Astrocyte (in vitro differentiated cells and primary cell): ENCODE results near the gene XCL1. TPM values are rescaled to one million over a fixed set of nuclear protein-coding genes. Genes with fewer than 3 reads are reported as not detected.
A peak's percentile ranks its signal among the peaks of the same experiment; 100 is the strongest.

Experiments
- DNase-seq: peaks from one replicate; pipeline ENCODE4 v3.0.0-alpha.2; 2010; ENCODE audit warnings: low read depth
- FAIRE-seq: peaks from 2 replicates; lab custom pipeline; 2011; peaks lifted over from hg19 to GRCh38; lab: Jason Lieb, UNC
- H2AFZ ChIP-seq: 2 replicates; pipeline ENCODE4 v1.6.0; 2012; ENCODE audit warnings: low read depth, low read length, inconsistent platforms
- H3K27ac ChIP-seq: 2 replicates; pipeline ENCODE4 v1.5.1; 2011; ENCODE audit warnings: low read depth, low read length, inconsistent platforms
- H3K27me3 ChIP-seq: 2 replicates; pipeline ENCODE4 v1.6.0; 2011; ENCODE audit warnings: low read length, inconsistent platforms; ENCODE audit not compliant: insufficient read depth
- H3K36me3 ChIP-seq: 2 replicates; pipeline ENCODE4 v1.5.1; 2011; ENCODE audit warnings: low read length, inconsistent platforms; ENCODE audit not compliant: insufficient read depth
- H3K4me1 ChIP-seq: 2 replicates; pipeline ENCODE4 v1.5.1; 2011; ENCODE audit warnings: low read length, inconsistent platforms; ENCODE audit not compliant: insufficient read depth
- H3K4me2 ChIP-seq: 2 replicates; pipeline ENCODE4 v1.6.0; 2012; ENCODE audit warnings: low read length, inconsistent platforms
- H3K4me3 ChIP-seq: 2 replicates; pipeline ENCODE4 v1.5.1; 2011; ENCODE audit warnings: low read depth, mild to moderate bottlenecking, low read length, inconsistent platforms; ENCODE audit not compliant: insufficient read depth
- H3K79me2 ChIP-seq: 2 replicates; pipeline ENCODE4 v1.6.0; 2012; ENCODE audit warnings: mild to moderate bottlenecking, low read length, inconsistent platforms; ENCODE audit not compliant: insufficient read depth
- H3K9ac ChIP-seq: 2 replicates; pipeline ENCODE4 v1.6.0; 2012; ENCODE audit warnings: mild to moderate bottlenecking, low read length, inconsistent platforms
- H3K9me3 ChIP-seq: 2 replicates; pipeline ENCODE4 v1.5.1; 2012; ENCODE audit warnings: low read depth, mild to moderate bottlenecking, low read length, inconsistent platforms; ENCODE audit not compliant: insufficient read depth
- H4K20me1 ChIP-seq: 2 replicates; pipeline ENCODE4 v1.6.0; 2012; ENCODE audit warnings: low read length, inconsistent platforms; ENCODE audit not compliant: insufficient read depth
- H3K27ac Mint-ChIP-seq: one replicate; pipeline ENCODE4 v1.8.0; 2021; ENCODE audit warnings: mild to moderate bottlenecking, mixed read lengths; ENCODE audit not compliant: unreplicated experiment
- H3K27me3 Mint-ChIP-seq: one replicate; pipeline ENCODE4 v1.8.0; 2021; ENCODE audit warnings: low read depth, mixed read lengths; ENCODE audit not compliant: unreplicated experiment
- H3K36me3 Mint-ChIP-seq: one replicate; pipeline ENCODE4 v1.8.0; 2021; ENCODE audit warnings: low read depth, mixed read lengths; ENCODE audit not compliant: unreplicated experiment
- H3K4me1 Mint-ChIP-seq: one replicate; pipeline ENCODE4 v1.8.0; 2021; ENCODE audit warnings: low read depth, mixed read lengths; ENCODE audit not compliant: unreplicated experiment
- H3K4me3 Mint-ChIP-seq: one replicate; pipeline ENCODE4 v1.8.0; 2021; ENCODE audit warnings: mild to moderate bottlenecking, moderate library complexity, mixed read lengths; ENCODE audit not compliant: unreplicated experiment
- H3K9me3 Mint-ChIP-seq: one replicate; pipeline ENCODE4 v1.8.0; 2021; ENCODE audit warnings: mild to moderate bottlenecking, mixed read lengths; ENCODE audit not compliant: unreplicated experiment
- EZH2 ChIP-seq: IDR thresholded peaks from 2 replicates; pipeline ENCODE4 v1.6.1; 2012; ENCODE audit warnings: mild to moderate bottlenecking, low read length, inconsistent platforms; ENCODE audit not compliant: insufficient read depth
- total RNA-seq: library from RNA; stranded (reverse); gene quantifications from 2 replicates; pipeline ENCODE4 v1.2.1, GENCODE V29; 2021
- TF ChIP-seq, protein P1 (sequence below): IDR thresholded peaks from 2 replicates; pipeline ENCODE4 v1.5.1; 2011; ENCODE audit warnings: low read depth, mild to moderate bottlenecking, inconsistent platforms, low read length, moderate library complexity; ENCODE audit not compliant: insufficient read depth

Gene XCL1
- total RNA-seq, 1 donor from 2014 or later: not detected

GRCh38 chr1:168609741-168610510, 33.5 kb downstream of the XCL1 start:
- no peak for FAIRE-seq

GRCh38 chr1:168613038-168613451, 36.6 kb downstream of the XCL1 start:
- H3K27ac Mint-ChIP-seq: no peak overlapping the region
- Histone ChIP-seq H3K27ac (no peak overlapping the region), H2AFZ (no peak overlapping the region), H3K4me2 (no peak overlapping the region), H3K4me1 (peaks cover 7% of the 10 kb centered on the region), H3K9ac (no peak overlapping the region), H3K36me3 (no peaks in the 10 kb centered on the region), H3K27me3 (no peaks in the 10 kb centered on the region), H3K9me3 (no peaks in the 10 kb centered on the region), H3K4me3 (no peak overlapping the region), H3K79me2 (no peaks in the 10 kb centered on the region), H4K20me1 (no peaks in the 10 kb centered on the region)
- TF ChIP-seq EZH2: no peak
- TF ChIP-seq, protein P1, sequence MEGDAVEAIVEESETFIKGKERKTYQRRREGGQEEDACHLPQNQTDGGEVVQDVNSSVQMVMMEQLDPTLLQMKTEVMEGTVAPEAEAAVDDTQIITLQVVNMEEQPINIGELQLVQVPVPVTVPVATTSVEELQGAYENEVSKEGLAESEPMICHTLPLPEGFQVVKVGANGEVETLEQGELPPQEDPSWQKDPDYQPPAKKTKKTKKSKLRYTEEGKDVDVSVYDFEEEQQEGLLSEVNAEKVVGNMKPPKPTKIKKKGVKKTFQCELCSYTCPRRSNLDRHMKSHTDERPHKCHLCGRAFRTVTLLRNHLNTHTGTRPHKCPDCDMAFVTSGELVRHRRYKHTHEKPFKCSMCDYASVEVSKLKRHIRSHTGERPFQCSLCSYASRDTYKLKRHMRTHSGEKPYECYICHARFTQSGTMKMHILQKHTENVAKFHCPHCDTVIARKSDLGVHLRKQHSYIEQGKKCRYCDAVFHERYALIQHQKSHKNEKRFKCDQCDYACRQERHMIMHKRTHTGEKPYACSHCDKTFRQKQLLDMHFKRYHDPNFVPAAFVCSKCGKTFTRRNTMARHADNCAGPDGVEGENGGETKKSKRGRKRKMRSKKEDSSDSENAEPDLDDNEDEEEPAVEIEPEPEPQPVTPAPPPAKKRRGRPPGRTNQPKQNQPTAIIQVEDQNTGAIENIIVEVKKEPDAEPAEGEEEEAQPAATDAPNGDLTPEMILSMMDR: no peak
- H3K36me3 Mint-ChIP-seq: no peaks in the 10 kb centered on the region
- FAIRE-seq (no peak), DNase-seq (no peak)
- no peak overlapping the region for H3K4me3 Mint-ChIP-seq
- peaks cover 5% of the 10 kb centered on the region for H3K27me3 Mint-ChIP-seq
- H3K9me3 Mint-ChIP-seq: no peaks in the 10 kb centered on the region
- H3K4me1 Mint-ChIP-seq: peaks cover 16% of the 10 kb centered on the region

More at GRCh38 chr1:168609741-168610510, 33.5 kb downstream of the XCL1 start:
- Histone ChIP-seq H3K9ac (no peak overlapping the region), H3K4me1 (peaks cover 7% of the 10 kb centered on the region), H2AFZ (no peak overlapping the region), H4K20me1 (no peaks in the 10 kb centered on the region), H3K4me2 (peak overlapping the region; percentile 73), H3K27me3 (no peaks in the 10 kb centered on the region), H3K9me3 (no peaks in the 10 kb centered on the region), H3K36me3 (no peaks in the 10 kb centered on the region), H3K79me2 (no peaks in the 10 kb centered on the region), H3K4me3 (no peak overlapping the region), H3K27ac (no peak overlapping the region)
- no peaks in the 10 kb centered on the region for H3K9me3 Mint-ChIP-seq
- H3K27ac Mint-ChIP-seq: no peak overlapping the region
- no peaks in the 10 kb centered on the region for H3K36me3 Mint-ChIP-seq
- no peak for DNase-seq
- TF ChIP-seq, protein P1: no peak
- TF ChIP-seq EZH2: no peak
- peaks cover 16% of the 10 kb centered on the region for H3K4me1 Mint-ChIP-seq
- no peak overlapping the region for H3K4me3 Mint-ChIP-seq
- peaks cover 5% of the 10 kb centered on the region for H3K27me3 Mint-ChIP-seq

DNA sequence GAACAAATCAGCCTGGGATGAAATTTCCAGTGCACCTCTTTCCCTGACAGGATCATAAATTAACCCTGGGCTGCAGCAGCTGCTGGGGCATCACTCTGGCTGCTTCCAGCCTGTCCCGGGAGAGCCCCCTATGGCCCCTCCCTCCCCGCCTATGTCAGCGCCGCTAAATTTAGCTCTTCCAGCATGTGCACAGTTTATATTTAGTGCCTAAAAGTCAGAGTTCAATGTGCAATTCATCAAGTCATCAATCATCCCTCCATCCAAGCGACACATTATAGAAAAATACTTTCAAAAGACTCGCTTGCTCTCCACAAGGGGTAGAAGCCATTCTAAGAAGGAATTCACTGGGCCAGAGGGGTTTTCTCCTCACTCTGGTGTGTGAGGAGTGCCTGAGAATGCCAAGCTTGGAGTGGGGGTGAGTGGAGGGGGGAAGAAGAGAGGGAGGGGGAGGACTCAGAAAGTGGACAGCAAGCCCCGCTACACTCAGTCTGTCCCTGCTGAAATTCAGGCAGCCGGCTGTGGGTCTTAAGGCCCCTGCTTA, 37.4 kb downstream of the XCL1 start:
- H2AFZ ChIP-seq: no peak overlapping the region
- Mint-ChIP-seq H3K4me3 (no peak overlapping the region), H3K36me3 (no peaks in the 10 kb centered on the region), H3K4me1 (peaks cover 16% of the 10 kb centered on the region), H3K27me3 (peaks cover 5% of the 10 kb centered on the region), H3K27ac (no peak overlapping the region), H3K9me3 (no peaks in the 10 kb centered on the region)
- no peak for FAIRE-seq
- DNase-seq: peak; percentile 47
- H3K36me3 ChIP-seq: no peaks in the 10 kb centered on the region
- TF ChIP-seq EZH2: no peak
- TF ChIP-seq, protein P1: no peak
- H3K79me2 ChIP-seq: no peaks in the 10 kb centered on the region
- H3K4me1 ChIP-seq: peaks cover 7% of the 10 kb centered on the region
- H3K4me3 ChIP-seq: no peak overlapping the region
- no peak overlapping the region for H3K4me2 ChIP-seq
- no peaks in the 10 kb centered on the region for H3K9me3 ChIP-seq
- H4K20me1 ChIP-seq: no peaks in the 10 kb centered on the region
- no peaks in the 10 kb centered on the region for H3K27me3 ChIP-seq
- no peak overlapping the region for H3K27ac ChIP-seq
- H3K9ac ChIP-seq: no peak overlapping the region
